OCI-LY1 (cell line): Measurements from ENCODE around the gene PIANP.
A peak's percentile ranks its signal among the peaks of the same experiment; 100 is the strongest.

Experiments
- H2AFZ ChIP-seq: fragments of 200-600 bp; sonication (generic), shearing (Covaris generic); 2 replicates; pipeline ENCODE4 v1.6.0; 2014; ENCODE audit warnings: antibody characterized with exemption, mild to moderate bottlenecking, low read length
- H3F3A ChIP-seq: fragments of 200-600 bp; sonication (generic), shearing (Covaris generic); 2 replicates; pipeline ENCODE4 v1.6.0; 2014; ENCODE audit warnings: mild to moderate bottlenecking, antibody characterized with exemption, low read length, moderate library complexity; ENCODE audit not compliant: insufficient read depth
- H3K27ac ChIP-seq: fragments of 200-600 bp; sonication (generic); 2 replicates; pipeline ENCODE4 v1.5.1; 2014; ENCODE audit warnings: low read length, mixed run types, mild to moderate bottlenecking, low read depth; ENCODE audit not compliant: poor library complexity, severe bottlenecking
- H3K27me3 ChIP-seq: fragments of 200-600 bp; sonication (generic); 2 replicates; pipeline ENCODE4 v1.6.0; 2014; ENCODE audit warnings: antibody characterized with exemption, mild to moderate bottlenecking, low read length, moderate library complexity; ENCODE audit not compliant: insufficient read depth
- H3K36me3 ChIP-seq: fragments of 200-600 bp; sonication (generic); 2 replicates; pipeline ENCODE4 v1.6.1; 2014; ENCODE audit warnings: mild to moderate bottlenecking, antibody characterized with exemption, low read length, moderate library complexity, mixed read lengths; ENCODE audit not compliant: insufficient read depth
- H3K4me1 ChIP-seq: fragments of 200-600 bp; sonication (generic); 2 replicates; pipeline ENCODE4 v1.5.1; 2014; ENCODE audit warnings: mild to moderate bottlenecking, low read length, moderate library complexity; ENCODE audit not compliant: insufficient read depth, severe bottlenecking
- H3K4me2 ChIP-seq: fragments of 200-600 bp; sonication (generic), shearing (Covaris generic); 2 replicates; pipeline ENCODE4 v1.6.1; 2014; ENCODE audit warnings: low read length
- H3K4me3 ChIP-seq: fragments of 200-600 bp; sonication (generic); 2 replicates; pipeline ENCODE4 v1.5.1; 2014; ENCODE audit warnings: low read length, low read depth, mild to moderate bottlenecking, mixed read lengths; ENCODE audit not compliant: poor library complexity, severe bottlenecking
- H3K79me2 ChIP-seq: fragments of 200-600 bp; shearing (Covaris generic); 2 replicates; pipeline ENCODE4 v1.6.1; 2016; ENCODE audit warnings: mixed run types, low read length, mixed read lengths; ENCODE audit not compliant: insufficient read depth
- H3K9ac ChIP-seq: fragments of 200-600 bp; sonication (generic), shearing (Covaris generic); 2 replicates; pipeline ENCODE4 v1.6.1; 2014; ENCODE audit warnings: mild to moderate bottlenecking, low read length, mixed read lengths
- H3K9me2 ChIP-seq: fragments of 200-600 bp; sonication (generic), shearing (Covaris generic); 2 replicates; pipeline ENCODE4 v1.6.1; 2014; ENCODE audit warnings: low read depth, mild to moderate bottlenecking, low read length, mixed read lengths
- H3K9me3 ChIP-seq: fragments of 200-600 bp; shearing (Covaris generic); 2 replicates; pipeline ENCODE4 v1.6.1; 2014; ENCODE audit warnings: low read length, mixed read lengths
- H4K20me1 ChIP-seq: fragments of 200-600 bp; sonication (generic), shearing (Covaris generic); 2 replicates; pipeline ENCODE4 v1.6.0; 2016; ENCODE audit warnings: mild to moderate bottlenecking, low read length; ENCODE audit not compliant: insufficient read depth
- CTCF ChIP-seq: fragments of 200-600 bp; sonication (generic), shearing (Covaris generic); IDR thresholded peaks from 2 replicates; pipeline ENCODE4 v1.5.1; 2017; ENCODE audit warnings: mild to moderate bottlenecking, antibody characterized with exemption, low read length, moderate library complexity, mixed read lengths
- EZH2 ChIP-seq: fragments of 200-600 bp; sonication (generic), shearing (Covaris generic); IDR thresholded peaks from 2 replicates; pipeline ENCODE4 v1.8.0; 2017; ENCODE audit warnings: borderline replicate concordance, mixed run types, mild to moderate bottlenecking, antibody characterized with exemption, low read length, moderate library complexity, mixed read lengths

PIANP gene

GRCh38 chr12:6667559-6668210, 32.9 kb downstream of the PIANP start:
- H3K4me1 ChIP-seq: peaks cover 7% of the 10 kb centered on the region
- H3K9ac ChIP-seq: no peak overlapping the region
- no peak overlapping the region for H3K4me2 ChIP-seq
- TF ChIP-seq EZH2: no peak
- peak; percentile 44; the same call in 1 of the 2 replicates for TF ChIP-seq CTCF
- H3K36me3 ChIP-seq: peaks cover 67% of the 10 kb centered on the region
- H3K9me2 ChIP-seq: no peaks in the 10 kb centered on the region
- H3K9me3 ChIP-seq: no peaks in the 10 kb centered on the region
- no peak overlapping the region for H3K4me3 ChIP-seq
- H3F3A ChIP-seq: no peaks in the 10 kb centered on the region
- H2AFZ ChIP-seq: no peak overlapping the region
- no peaks in the 10 kb centered on the region for H3K79me2 ChIP-seq
- no peak overlapping the region for H3K27ac ChIP-seq
- no peaks in the 10 kb centered on the region for H4K20me1 ChIP-seq
- no peaks in the 10 kb centered on the region for H3K27me3 ChIP-seq

GRCh38 chr12:6666211-6666610, 34.4 kb downstream of the PIANP start:
- no peak overlapping the region for H3K4me3 ChIP-seq
- H3K9ac ChIP-seq: no peak overlapping the region
- H3K4me2 ChIP-seq: no peak overlapping the region
- peaks cover 9% of the 10 kb centered on the region for H3K79me2 ChIP-seq
- TF ChIP-seq EZH2 (no peak), CTCF (no peak)
- peaks cover 19% of the 10 kb centered on the region for H3K4me1 ChIP-seq
- H2AFZ ChIP-seq: no peak overlapping the region
- H3F3A ChIP-seq: no peaks in the 10 kb centered on the region
- peaks cover 52% of the 10 kb centered on the region for H3K36me3 ChIP-seq
- H3K9me2 ChIP-seq: no peaks in the 10 kb centered on the region
- H3K9me3 ChIP-seq: no peaks in the 10 kb centered on the region
- no peaks in the 10 kb centered on the region for H3K27me3 ChIP-seq
- H4K20me1 ChIP-seq: no peaks in the 10 kb centered on the region
- no peak overlapping the region for H3K27ac ChIP-seq

GRCh38 chr12:6664902-6665301, 35.7 kb downstream of the PIANP start:
- no peak overlapping the region for H3K9ac ChIP-seq
- no peak overlapping the region for H2AFZ ChIP-seq
- H3F3A ChIP-seq: no peaks in the 10 kb centered on the region
- H3K9me3 ChIP-seq: no peaks in the 10 kb centered on the region
- no peaks in the 10 kb centered on the region for H3K27me3 ChIP-seq
- TF ChIP-seq EZH2: no peak
- no peak for TF ChIP-seq CTCF
- peaks cover 19% of the 10 kb centered on the region for H3K4me1 ChIP-seq
- no peak overlapping the region for H3K4me3 ChIP-seq
- peaks cover 39% of the 10 kb centered on the region for H3K36me3 ChIP-seq
- no peak overlapping the region for H3K27ac ChIP-seq
- no peak overlapping the region for H3K4me2 ChIP-seq
- no peaks in the 10 kb centered on the region for H3K9me2 ChIP-seq
- H3K79me2 ChIP-seq: peaks cover 9% of the 10 kb centered on the region
- no peaks in the 10 kb centered on the region for H4K20me1 ChIP-seq
